GM21529 (cell line): ENCODE measurements around the gene UCK2.

Source experiments
- ATAC-seq: cut with Tn5 transposase; IDR thresholded peaks from one replicate; pipeline ENCODE4 v1.9.1; 2021; ENCODE audit not compliant: unreplicated experiment

UCK2 gene

DNA sequence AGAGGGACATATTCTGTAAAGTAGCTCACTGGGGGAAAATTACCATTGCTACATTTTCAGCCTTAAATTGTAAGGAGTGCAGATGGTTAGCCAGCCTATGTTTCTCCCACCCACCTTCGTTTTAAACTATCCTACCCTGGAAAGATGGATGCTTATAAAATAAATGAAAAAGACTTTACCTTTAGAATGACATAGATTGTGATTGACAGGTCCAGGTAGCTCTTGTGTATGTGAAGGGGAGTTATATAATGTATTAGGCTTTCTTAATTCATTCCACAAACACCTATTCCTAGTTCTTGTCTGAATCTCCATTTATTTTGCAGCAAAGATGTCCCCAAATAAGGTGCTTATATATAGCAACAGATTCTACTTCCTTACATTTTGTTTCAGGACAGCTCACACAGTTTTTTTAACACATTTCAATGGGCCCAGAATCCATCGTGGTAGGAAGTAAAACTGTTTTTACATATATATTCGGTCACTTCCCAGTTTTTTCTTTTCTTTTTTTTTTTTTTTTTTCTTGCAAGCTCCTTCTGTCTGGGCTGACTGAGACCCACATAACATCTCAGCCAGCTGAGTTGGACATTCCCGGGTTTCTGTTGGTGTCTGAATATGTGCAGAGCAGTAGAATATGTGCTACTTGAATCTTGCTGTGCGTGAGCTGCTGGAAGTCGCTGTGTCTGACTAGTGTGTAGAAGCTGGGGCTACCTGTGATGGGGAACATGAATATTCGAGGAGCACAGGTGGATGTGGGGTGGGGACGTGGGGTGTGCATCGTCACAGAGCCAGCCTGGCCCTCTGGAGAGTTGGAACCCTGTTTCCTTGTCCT is 27.8 kb downstream of the UCK2 start:
- ATAC-seq, result no peak

DNA sequence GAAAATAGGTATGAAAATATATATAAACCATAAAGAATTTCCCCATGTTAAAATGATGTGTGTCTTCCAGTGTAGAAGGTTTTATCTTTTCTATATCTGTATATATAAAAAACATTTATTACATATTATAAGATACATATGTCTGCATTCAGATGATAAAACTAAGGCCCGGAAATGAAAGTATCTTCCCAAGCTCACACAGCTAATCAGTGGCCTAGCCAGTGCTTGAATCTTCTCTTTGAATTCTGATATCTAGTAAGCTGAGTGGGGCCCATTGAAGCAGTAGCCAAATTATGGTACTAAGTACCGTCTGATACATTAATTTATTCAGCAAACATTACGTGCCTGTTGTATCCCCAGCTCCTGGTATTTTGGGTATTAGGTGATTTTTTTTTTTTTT is 28.6 kb downstream of the UCK2 start:
- ATAC-seq, result no peak

DNA sequence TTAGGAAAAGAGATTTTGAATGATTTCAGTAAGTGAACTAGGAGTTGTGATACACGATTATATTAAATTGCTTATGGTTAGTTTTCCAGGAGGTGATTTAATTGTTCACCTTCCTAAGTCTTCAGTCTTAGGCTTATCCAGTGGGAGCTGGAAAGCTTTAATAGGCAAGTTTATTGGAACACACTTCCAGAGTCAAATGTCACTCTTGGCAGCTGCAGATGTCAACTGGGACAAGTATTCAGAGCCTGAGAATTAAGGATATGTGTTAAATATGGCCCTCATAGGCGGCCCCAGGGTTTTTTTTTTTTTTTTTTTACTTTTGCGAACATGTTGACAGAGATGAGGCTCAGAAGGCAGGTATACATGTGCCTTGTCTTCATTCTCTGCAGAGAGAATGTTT is 29.2 kb downstream of the UCK2 start:
- no peak for ATAC-seq

GRCh38 chr1:165857046-165857801 is 29.8 kb downstream of the UCK2 start:
- peak; percentile 78 for ATAC-seq

GRCh38 chr1:165858364-165858823 is 31.0 kb downstream of the UCK2 start:
- no peak for ATAC-seq

GRCh38 chr1:165858967-165859845 is 31.8 kb downstream of the UCK2 start:
- no peak for ATAC-seq

DNA sequence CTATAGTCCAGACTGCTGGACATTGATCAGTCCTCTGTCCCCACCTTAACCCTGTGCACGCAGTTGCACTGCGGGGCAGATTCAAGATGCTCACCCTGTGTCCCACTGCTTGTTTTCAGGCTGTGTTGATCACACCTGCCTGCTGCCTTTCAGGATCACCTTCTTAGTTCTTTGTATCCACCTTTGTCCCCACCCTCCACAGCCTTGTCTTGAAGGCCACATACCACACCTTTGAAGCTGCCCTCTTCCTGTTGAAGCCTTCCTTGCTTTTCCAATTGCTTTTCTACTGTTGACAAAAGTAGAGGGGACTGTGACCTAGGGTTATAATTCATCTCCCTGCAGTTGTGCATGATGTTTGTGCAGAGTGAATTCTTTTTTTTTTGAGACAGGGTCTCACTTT is 32.7 kb downstream of the UCK2 start:
- ATAC-seq, result no peak

- ATAC-seq, result no peak
Observed at GRCh38 chr1:165861911-165862310, 34.5 kb downstream of the UCK2 start.

- no peak for ATAC-seq
Observed at GRCh38 chr1:165862448-165862847, 35.0 kb downstream of the UCK2 start.

- ATAC-seq, result no peak
Observed at GRCh38 chr1:165863346-165863745, 35.9 kb downstream of the UCK2 start.

DNA sequence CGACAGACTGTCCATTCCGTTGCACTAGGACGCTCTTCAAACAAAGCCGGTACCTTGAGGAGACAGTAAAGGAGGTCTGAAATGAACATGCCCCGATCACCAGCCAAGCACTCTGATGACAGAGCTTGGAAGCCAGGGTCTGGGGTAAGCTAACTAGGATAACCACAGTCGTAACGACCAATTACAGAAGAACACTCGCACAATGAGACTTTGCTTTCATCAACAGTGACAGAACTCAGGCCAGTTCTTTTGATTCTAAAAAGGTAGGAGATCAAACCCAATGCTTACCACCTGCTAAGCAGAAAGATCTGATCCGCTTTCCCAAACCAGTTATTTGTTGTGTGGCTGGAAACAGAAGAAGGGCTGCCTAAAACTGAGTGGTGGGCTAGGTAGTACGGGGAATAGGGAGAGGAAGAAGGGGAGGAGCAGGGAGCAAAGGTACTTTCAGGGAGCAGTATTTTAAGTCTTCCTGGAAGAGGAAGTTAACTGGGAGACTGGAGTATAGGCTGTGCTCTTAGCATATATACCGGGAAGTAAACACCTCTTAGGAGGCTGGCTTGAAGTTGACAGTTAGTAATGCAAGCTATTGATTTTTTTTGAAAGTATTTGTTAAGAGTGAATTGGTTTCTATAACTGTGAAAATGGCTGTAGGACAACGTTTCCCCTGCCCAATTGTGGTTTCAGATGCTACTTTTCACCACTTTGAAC is 38.4 kb downstream of the UCK2 start:
- ATAC-seq, result no peak

DNA sequence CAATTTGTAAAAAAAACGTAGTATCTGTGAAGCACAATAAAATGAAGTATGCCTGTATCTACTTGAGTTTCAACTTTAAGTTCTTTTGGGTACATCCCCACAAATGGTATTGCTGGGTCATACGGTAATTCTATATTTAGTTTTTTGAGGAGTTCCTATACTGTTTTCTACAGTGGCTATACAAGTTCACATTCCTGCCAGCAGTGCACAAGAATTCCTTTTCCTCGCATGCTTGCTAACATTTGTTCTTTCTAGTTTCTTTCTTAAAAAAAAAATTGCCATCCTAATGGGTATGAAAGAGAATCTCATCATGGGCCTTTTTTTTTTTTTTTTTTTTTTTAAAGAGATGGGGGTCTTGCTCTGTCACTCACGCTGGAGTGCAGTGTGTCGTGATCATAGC is 41.9 kb downstream of the UCK2 start:
- ATAC-seq, result no peak

DNA sequence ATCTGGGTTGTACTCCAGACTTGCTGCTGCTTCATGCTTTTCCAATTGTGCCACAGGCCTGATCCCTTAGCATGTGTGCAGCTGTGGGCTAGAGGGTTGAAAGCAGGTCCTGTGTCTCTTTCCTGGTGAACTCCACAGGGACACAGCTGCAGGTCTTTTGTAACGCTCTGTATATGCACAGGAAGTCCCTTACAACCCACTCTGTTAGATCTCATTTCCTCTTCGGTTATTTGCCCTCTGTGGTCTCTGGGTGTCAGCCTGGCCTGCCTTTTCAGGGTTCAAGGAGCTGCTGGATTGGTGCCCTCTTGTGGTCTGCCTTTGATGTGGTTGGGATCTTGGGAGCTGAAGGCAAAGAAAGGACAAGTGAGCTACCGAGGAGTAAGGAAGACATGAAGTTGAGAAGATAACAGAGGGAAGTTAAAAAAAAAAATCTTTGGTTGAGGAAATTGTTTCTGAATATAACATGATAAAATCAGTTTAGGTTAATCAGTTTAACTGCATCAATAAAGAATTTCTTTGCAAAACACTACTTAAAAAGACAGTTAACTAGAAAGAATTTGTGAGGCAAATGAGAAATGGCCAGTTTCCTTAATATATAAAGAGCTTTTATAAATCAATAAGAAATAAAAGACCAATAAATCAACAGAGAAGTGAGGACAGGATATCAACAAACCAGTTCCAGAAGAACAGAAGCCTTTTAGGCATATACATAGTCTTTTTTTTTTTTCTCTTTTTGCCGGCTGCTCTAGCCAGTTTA is 44.1 kb downstream of the UCK2 start:
- ATAC-seq, result peak; percentile 88

GRCh38 chr1:165873481-165873880 is 46.1 kb downstream of the UCK2 start:
- no peak for ATAC-seq

DNA sequence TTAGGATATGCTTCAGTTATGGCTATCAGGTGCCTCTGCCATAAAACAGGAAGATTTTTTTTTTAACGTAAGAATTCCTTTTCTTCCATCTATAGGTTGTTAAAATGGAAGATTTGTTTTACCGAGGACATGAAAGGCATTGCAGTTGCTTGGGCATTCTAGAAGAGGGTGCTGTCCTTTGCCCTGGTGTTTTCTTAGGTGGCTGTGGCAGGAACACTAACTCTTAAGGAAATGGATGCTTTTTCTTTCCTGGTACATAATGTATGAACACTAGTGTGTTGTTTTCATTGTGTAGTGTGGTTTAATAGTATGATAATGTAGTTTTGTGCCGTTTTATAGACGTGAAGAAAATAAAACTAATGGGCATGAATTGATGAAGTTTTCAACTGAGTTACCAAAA is 47.2 kb downstream of the UCK2 start:
- no peak for ATAC-seq

GRCh38 chr1:165875171-165875570 is 47.8 kb downstream of the UCK2 start:
- peak; percentile 29 for ATAC-seq

DNA sequence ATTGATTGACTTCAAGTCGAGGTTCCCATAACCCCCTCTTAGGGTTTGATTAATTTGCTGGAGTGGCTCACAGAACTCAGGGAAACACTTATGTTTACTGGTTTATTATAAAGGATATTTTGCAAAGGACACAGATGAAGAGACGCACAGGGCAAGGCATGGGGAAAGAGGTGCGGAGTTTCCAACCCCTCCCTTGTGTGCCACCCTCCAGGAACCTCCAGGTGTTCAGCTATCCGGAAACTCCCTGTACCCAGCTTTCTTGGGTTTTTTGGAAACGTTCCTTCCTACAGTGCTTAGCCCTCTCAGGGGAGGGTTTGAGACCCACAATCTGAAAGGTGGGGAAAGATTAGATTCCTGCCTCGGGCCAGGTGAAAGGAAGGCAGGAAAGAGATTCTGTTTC is 48.2 kb downstream of the UCK2 start:
- no peak for ATAC-seq

DNA sequence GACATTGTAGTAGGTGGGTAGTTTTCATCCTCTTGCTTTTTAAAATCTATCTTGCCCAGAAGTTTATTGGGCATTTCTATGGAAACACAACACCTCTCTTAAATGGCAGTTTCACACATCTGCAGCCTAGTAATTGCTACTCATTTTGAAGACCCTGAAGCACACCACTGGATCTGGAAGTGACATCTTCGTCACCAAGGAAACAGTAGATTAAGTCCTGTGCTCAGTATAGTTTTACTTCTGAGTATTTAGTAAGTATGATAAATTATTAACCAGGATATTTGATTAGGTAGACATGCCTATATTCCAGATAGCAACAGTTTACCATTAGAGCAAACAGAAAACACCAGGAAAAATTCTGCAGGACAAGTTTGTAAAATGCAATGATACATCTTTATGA is 48.7 kb downstream of the UCK2 start:
- no peak for ATAC-seq

GRCh38 chr1:165877411-165877810 is 50.0 kb downstream of the UCK2 start:
- ATAC-seq, result no peak
